RWPE1 (cell line): ENCODE results near the gene APLP2.
"Not testable (repeated sequence)": the region's sequence is repeated elsewhere in the genome, so short reads cannot be mapped to it uniquely, and the experiment has no call there.

Source experiments
- CTCF ChIA-PET: fragments of 350-600 bp; sonication (Branson Sonifier 250); formaldehyde crosslinking; extraction: SDS; loops from one replicate; lab custom pipeline; 2021; lab: Yijun Ruan, JAX
- POLR2A ChIA-PET: fragments of 400-600 bp; formaldehyde crosslinking; extraction: SDS; loops from one replicate; lab custom pipeline; 2020; ENCODE audit warnings: antibody characterized with exemption; ENCODE audit not compliant: low non-redundant PET; lab: Yijun Ruan, JAX
- DNase-seq: peaks from one replicate; pipeline ENCODE4 v3.0.0; 2012; ENCODE audit warnings: low spot score
- H3K27ac ChIP-seq: fragments of 450-650 bp; 2 replicates; pipeline ENCODE4 v1.5.1; 2017
- TF ChIP-seq, protein P1 (sequence below): fragments of 450-650 bp; conservative IDR thresholded peaks from 2 replicates; pipeline ENCODE4 v1.5.1; 2017; ENCODE audit warnings: low read depth, mild to moderate bottlenecking

APLP2 gene

DNA sequence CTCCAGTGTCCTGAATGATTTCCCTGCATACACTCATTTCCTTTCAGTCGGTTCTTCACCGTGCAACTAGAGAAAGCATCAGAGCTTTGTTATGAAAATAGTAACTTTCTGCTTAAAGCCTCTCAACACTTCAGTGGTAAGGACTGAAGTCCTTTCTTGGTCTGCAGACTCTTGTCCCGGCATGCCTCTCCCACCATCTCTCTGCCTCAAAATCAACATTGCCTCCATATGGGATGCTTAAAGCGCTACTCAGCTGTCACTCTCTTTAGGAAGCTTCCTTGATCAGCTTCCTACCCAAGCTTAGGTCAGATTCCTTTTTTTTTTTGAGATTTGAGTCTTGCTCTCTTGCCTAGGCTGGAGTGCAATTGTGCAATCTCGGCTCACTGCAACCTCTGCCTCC, 36.7 kb downstream of the APLP2 start:
- CTCF ChIA-PET = interaction anchor here (0.9 kb wide), 1 partner anchor 26 kb away, joined by 3 read pairs; no protein-coding TSS in a partner anchor
- POLR2A ChIA-PET = no interaction called here

DNA sequence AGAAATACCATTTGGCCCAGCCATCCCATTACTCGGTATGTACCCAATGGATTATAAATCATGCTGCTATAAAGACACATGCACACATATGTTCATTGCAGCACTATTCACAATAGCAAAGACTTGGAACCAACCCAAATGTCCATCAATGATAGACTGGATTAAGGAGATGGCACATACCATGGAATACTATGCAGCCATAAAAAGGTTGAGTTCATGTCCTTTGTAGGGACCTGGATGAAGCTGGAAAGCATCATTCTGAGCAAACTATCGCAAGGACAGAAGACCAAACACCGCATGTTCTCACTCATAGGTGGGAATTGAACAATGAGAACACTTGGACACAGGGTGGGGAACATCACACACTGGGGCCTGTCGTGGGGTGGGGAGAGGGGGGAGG, 39.0 kb downstream of the APLP2 start:
- POLR2A ChIA-PET, DNase-seq, CTCF ChIA-PET, H3K27ac ChIP-seq: not testable (repeated sequence)

More for the DNA sequence above, 36.7 kb downstream of the APLP2 start:
- DNase-seq = no peak
- H3K27ac ChIP-seq = no peak overlapping the region
- TF ChIP-seq, protein P1, sequence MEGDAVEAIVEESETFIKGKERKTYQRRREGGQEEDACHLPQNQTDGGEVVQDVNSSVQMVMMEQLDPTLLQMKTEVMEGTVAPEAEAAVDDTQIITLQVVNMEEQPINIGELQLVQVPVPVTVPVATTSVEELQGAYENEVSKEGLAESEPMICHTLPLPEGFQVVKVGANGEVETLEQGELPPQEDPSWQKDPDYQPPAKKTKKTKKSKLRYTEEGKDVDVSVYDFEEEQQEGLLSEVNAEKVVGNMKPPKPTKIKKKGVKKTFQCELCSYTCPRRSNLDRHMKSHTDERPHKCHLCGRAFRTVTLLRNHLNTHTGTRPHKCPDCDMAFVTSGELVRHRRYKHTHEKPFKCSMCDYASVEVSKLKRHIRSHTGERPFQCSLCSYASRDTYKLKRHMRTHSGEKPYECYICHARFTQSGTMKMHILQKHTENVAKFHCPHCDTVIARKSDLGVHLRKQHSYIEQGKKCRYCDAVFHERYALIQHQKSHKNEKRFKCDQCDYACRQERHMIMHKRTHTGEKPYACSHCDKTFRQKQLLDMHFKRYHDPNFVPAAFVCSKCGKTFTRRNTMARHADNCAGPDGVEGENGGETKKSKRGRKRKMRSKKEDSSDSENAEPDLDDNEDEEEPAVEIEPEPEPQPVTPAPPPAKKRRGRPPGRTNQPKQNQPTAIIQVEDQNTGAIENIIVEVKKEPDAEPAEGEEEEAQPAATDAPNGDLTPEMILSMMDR = no peak

DNA sequence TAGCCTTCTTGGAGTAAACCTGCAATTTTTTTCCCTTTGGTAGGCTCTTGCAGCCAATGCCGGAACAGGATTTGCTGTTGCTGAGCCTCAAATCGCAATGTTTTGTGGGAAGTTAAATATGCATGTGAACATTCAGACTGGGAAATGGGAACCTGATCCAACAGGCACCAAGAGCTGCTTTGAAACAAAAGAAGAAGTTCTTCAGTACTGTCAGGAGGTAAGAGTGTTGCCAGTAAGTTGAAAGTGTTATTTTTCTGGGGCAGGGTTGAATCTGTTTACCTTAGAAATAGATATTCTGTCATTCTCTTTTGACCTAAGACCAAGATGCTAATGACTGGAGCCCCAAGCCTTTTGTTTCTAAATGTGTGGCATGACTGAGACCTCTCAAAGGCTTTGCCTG, 39.7 kb downstream of the APLP2 start:
- DNase-seq = no peak
- TF ChIP-seq, protein P1 = no peak
- CTCF ChIA-PET = no interaction called here
- POLR2A ChIA-PET = no interaction called here
- no peak overlapping the region for H3K27ac ChIP-seq

DNA sequence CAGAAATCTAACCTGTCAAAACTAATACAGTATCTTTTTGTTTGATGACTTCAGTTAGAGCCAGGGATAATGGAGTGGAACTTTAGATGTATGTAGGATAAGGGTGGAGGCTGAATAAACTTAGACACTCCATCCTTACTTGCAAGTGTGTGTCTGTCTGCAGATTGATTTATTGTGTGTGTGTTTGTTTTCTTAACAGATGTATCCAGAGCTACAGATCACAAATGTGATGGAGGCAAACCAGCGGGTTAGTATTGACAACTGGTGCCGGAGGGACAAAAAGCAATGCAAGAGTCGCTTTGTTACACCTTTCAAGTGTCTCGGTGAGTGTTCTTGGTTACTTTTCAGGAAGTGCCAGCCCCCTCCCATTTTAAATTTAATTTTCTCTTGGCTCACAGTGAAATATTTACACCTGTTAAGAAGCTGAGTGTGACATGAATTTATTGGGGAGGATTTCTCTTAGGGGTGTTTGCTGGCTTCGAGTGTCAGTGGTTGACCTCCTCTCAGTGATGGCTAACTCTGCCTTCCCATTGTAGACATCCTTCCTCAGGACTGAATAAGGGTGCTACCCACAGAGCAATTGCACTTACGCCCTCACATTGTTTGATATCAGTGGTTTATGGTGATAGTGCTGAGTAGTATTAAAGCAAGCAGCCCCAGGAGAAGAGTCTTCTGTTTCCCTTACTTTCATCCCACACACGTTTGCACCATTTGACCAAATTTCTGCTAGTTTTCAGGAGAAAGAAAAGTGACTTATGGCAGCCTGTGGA, 40.8 kb downstream of the APLP2 start:
- CTCF ChIA-PET = no interaction called here
- H3K27ac ChIP-seq = no peak overlapping the region
- TF ChIP-seq, protein P1 = no peak
- DNase-seq = no peak
- POLR2A ChIA-PET = no interaction called here

DNA sequence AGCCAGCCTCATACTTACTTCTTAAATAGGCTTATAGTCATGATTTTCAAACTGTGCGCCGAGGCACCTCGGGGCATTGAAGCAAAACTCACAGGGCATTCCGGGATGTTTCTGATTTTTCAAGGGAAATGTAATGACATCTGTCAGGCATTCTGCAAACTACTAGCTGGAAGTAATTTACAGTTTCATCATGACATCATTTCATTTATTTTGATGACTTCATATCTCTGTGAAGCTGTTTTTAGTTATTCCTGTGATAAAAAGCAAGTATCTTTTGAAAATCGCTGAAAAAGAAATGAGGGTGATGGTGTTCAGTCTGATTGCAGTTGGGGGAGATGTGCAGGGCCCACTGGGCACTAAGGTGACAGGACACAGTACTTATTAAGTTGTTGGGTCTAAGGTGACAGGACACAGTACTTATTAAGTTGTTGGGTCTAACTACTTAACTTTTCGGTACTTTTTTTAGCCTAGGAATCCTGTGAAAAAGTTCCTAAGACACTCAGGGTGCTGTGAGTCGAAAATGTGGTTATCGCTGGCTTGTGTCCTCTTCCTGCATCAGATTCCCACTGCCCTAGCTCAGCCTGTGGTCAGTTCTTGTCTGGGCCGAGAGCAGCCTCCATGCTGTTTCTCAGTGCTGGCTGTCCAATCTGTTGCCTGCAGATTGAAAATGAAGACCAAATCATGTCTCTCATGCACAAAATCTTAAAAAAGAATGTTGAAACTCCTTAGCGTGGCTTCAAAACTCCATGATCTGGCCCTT, 42.6 kb downstream of the APLP2 start:
- no peak overlapping the region for H3K27ac ChIP-seq
- no peak for DNase-seq
- CTCF ChIA-PET = no interaction called here
- TF ChIP-seq, protein P1 = no peak
- POLR2A ChIA-PET = no interaction called here

DNA sequence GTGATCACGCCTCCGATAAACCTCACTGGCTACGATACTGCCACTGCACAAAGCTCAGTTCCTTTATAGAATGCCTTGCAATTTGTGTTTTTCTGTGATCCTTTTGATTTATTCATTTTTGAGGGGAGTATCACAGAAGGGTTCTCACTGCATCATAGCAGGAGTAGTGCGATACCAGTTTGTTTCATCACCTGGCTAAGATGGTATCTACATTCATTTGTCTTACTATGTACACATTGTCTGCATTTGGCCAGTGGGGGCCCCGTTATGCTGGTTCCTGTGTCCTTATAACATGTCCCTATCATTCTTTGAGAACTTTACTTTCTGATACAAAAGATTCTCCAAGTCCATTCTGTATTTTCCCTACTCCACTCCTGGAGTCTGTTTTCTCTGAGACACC, 44.6 kb downstream of the APLP2 start:
- DNase-seq = no peak
- H3K27ac ChIP-seq = no peak overlapping the region
- ChIA-PET POLR2A (no interaction called here), CTCF (interaction anchor here (0.7 kb wide), 1 partner anchor 33 kb away, joined by 5 read pairs; no protein-coding TSS in a partner anchor)
- TF ChIP-seq, protein P1 = no peak
